GM19238 (cell line): ENCODE data around the gene MDN1.

ENCODE experiments used
- DNase-seq: peaks from one replicate; pipeline ENCODE4 v3.0.0; 2011; ENCODE audit warnings: low spot score; ENCODE audit not compliant: insufficient read length

MDN1 gene

GRCh38 chr6:89693207-89693606, 126.4 kb downstream of the MDN1 start:
- DNase-seq: no peak

GRCh38 chr6:89692256-89692655, 127.3 kb downstream of the MDN1 start:
- DNase-seq: no peak

- no peak for DNase-seq
Measured at GRCh38 chr6:89690944-89691324, 128.7 kb downstream of the MDN1 start.

GRCh38 chr6:89689732-89690131, 129.9 kb downstream of the MDN1 start:
- no peak for DNase-seq

- DNase-seq: no peak
Measured at GRCh38 chr6:89688328-89688727, 131.3 kb downstream of the MDN1 start.

GRCh38 chr6:89685311-89685710, 134.3 kb downstream of the MDN1 start:
- DNase-seq: no peak

GRCh38 chr6:89682991-89683390, 136.6 kb downstream of the MDN1 start:
- no peak for DNase-seq

- no peak for DNase-seq
Measured at GRCh38 chr6:89681983-89682564, 137.5 kb downstream of the MDN1 start.

GRCh38 chr6:89680551-89680950, 139.0 kb downstream of the MDN1 start:
- DNase-seq: no peak

- DNase-seq: no peak
Measured at GRCh38 chr6:89680150-89680549, 139.4 kb downstream of the MDN1 start.

- no peak for DNase-seq
Measured at GRCh38 chr6:89679215-89680120, 140.1 kb downstream of the MDN1 start.

GRCh38 chr6:89678531-89678930, 141.1 kb downstream of the MDN1 start:
- no peak for DNase-seq

- no peak for DNase-seq
Measured at GRCh38 chr6:89675949-89676748, 143.4 kb downstream of the MDN1 start.

GRCh38 chr6:89670935-89671565, 148.5 kb downstream of the MDN1 start:
- no peak for DNase-seq

- no peak for DNase-seq
Measured at GRCh38 chr6:89669002-89669401, 150.6 kb downstream of the MDN1 start.

GRCh38 chr6:89667872-89668556, 151.6 kb downstream of the MDN1 start:
- no peak for DNase-seq

GRCh38 chr6:89662659-89663223, 156.9 kb downstream of the MDN1 start:
- no peak for DNase-seq

- no peak for DNase-seq
Measured at GRCh38 chr6:89661559-89661958, 158.0 kb downstream of the MDN1 start.

- no peak for DNase-seq
Measured at GRCh38 chr6:89660981-89661380, 158.6 kb downstream of the MDN1 start.

- no peak for DNase-seq
Measured at GRCh38 chr6:89657445-89658158, 162.0 kb downstream of the MDN1 start.
